RKO (cell line): Measurements from ENCODE around the gene UBR4.
"Not testable (repeated sequence)": the region's sequence is repeated elsewhere in the genome, so short reads cannot be mapped to it uniquely, and the experiment has no call there.

Source experiments
- DNase-seq: peaks from one replicate; pipeline ENCODE4 v3.0.0-alpha.2; 2016; ENCODE audit warnings: low spot score

UBR4 gene

DNA sequence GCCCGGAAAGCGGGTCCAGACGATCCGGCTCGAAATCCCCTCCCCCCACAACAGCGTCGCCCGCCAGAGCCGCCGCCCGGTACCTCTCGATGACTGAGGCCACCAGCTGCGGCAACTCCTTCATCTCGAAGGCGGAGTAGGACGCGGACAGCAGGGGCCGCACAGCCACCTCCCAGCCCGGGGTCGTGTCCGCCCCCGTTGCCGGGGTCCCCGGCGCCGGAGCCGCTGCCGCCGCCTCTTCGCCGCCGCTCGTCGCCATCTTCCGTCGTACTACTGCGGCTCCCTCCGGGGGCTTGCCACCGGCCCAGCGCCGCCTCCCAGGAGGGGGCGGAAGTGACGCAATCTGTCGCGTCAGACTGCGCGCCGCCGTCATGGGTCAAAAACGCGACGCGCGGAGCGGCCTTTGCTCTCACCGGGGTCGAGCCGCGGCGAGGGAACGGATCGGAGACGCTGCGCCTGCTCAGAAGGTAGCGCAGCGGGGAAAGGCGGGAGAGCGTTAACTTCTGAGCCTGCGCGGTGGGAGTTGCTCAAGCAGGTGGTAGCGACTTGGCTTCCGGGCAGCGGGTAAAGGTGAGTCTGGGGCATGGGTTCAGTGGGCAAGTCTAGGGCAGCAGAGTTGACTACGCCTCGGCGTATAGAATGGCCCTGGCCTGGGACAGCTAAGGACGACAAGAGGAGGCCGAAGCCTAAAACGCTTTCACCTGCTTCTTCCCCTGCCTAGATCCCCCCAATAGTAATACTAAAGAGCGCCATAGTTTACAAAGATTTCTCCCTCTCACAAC lies at the start of gene UBR4:
Gene UBR4 (minus strand): TSS at position 277 of the 782 bp plus-strand sequence. CDS start 18 bp downstream, at position 259.
- peak; percentile 95 for DNase-seq

DNA sequence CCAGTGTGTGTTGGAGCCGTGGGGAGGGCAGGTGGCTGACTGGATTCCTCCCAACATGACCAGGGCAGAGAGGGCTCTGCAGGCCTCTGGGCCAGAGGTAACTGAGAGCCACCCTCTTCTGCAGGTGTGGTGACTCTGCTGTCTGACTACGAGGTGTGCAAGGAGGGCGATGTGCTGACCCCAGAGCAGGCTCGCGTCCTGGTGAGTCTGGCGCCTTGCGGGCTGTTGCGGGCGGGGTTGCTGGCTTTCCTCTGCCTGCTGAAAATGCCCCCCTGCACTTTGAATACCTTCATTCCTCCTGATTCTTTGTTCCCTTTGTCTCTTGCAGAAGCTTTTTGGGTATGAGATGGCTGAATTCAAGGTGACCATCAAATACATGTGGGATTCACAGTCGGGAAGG lies 48.3 kb upstream of the UBR4 start:
- no peak for DNase-seq

DNA sequence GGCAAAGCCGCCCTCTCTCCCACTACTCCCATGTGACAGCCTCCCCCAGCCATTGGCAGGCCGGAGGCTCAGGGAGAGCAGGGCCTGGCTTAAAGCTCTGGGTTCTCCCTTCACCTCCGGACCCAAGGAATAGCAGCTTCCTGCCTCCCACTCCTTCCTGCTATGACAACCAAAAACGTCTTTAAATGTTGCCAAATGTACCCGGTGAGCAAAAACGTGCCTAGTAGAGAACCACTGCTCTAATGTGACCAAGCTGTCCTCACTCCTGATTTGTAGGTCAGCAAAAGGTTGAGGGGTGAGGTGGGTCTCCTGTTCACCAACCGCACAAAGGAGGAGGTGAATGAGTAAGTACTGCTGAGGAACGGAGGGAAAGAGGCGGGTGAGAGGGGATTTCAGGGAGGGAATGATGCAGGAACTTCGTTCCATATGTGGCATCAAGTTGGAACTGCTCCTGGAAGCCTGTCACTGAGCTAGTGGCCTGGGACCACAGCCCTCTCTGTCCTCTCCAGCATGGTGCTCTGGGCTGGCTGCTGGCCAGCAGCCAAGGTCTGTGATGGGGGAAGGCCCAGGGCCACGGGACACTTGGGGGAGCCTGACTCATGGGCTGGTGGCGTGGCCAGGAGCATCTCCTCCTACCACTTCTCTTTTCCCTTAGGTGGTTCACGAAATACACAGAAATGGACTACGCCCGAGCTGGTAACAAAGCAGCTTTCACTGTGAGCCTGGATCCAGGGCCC lies 47.3 kb upstream of the UBR4 start:
- no peak for DNase-seq

DNA sequence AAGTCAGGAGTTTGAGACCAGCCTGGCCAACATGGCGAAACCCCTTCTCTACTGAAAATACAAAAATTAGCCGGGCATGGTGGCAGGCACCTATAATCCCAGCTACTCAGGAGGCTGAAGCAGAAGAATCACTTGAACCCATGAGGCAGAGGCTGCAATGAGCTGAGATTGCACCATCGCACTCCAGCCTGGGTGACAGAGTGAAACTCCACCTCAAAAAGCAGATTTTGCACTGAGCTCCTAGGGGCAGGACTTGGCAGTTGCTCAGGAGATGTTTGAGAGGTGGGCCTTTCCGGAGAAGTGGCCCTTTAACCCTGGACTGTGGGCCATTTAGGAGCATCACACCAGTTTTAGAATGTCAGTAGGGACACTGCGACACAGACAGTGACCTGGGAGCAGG lies 46.2 kb upstream of the UBR4 start:
- not testable (repeated sequence) for DNase-seq

- no peak for DNase-seq
Measured at GRCh38 chr1:19255288-19255687, 45.2 kb upstream of the UBR4 start.

DNA sequence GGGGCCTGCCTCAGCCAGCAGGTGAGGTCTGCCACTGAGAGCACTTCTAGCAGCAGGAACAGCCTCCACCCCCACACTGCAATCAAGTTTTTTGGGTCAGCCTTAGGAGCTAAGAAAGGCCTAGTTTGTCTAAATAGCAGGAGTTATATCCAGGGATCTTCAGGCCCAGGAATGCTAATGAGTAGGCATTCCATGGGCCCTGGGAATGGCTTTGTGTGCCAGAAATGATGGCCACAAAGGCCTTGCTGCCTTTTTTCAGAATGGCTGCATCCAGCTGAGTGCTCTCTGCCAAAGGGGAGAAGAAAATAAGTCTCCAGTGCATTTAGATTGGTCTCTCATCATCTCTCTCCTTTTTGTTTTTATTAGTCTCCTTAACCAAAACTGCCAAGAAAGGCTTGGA lies 44.4 kb upstream of the UBR4 start:
- no peak for DNase-seq

DNA sequence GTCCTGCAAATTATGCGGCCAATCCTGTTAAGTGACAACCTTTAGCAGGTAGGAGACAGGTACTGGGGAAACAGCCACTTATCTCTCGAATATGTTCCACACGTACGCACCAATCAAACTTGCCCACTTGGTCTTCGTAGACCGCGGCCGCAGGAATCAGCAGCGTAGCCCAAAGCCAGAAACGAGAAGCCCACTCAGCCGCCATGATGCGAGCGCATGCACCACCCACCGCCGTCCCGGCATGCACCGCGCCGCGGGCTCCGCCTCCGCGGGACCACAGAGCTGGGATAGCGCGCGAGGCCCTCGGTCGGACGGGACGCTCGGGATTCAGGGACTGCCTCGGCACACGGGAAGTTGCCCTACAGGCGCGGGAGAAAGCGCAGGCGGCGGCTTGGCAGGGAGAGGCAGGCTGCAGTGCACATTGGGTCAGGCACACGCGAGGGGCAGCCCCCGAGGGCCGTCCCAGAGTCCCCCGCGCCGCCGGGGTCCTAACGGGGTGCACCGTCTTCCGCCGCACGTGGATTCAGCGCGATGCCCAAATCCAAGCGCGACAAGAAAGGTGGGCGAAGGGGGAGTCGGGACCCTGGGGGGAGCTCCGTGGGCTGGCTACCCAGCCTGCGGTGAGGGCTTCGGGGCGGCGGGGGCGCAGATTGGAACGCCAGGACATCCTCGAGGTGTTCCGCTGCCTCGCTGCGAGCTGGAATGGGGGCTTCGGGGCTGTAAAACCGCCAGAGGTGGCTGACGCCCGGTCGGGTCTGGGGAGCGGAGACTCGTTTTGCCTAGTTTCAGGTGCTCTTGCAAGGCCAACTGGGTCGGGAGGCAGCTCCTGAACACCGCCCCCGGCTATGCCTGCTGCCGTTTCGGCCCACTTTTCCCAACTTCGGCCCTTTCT lies 41.5 kb upstream of the UBR4 start, which contains the start of the genes EMC1 and MRTO4:
Gene EMC1 (minus strand): TSS at position 220 of the 892 bp plus-strand sequence. CDS start 15 bp downstream, at position 205.
Gene MRTO4 (plus strand): TSS at position 501 of the 892 bp plus-strand sequence. CDS start 31 bp downstream, at position 532.
- peak; percentile 83 for DNase-seq

DNA sequence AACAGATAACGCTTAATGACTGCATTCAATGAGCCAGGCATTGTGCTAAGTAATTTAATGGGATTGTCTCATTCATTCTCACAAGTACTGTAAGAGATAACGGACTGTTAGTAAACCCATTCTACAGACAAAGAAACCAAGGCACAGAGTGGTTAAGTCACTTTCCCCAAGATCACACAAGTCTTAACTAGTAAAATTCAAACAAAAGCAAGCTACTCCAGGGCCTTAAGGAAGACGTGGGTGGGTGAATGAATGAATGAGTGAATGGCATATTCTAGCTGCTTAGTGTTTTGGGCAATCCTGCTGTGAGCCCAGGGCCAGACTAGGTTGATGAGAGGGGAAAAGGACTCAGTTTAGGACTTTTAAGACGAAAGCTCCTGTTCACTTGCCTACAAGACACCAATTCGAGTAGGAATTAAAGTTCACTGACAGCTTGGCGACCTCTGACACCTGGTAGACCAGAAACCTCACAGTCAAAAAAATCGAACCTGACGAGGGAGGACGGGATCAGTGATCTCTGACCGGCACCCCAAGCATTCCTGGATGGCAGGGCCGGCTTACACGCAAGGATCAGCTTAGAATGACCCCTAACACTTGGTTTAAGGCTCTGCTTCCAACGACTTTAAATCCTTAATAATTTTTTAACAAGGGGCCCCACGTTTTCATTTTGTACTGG lies 40.7 kb upstream of the UBR4 start:
- peak; percentile 51 for DNase-seq

- DNase-seq = peak; percentile 74
Measured at GRCh38 chr1:19240673-19241538, 30.8 kb upstream of the UBR4 start.

- DNase-seq = no peak
Measured at GRCh38 chr1:19239876-19240275, 29.8 kb upstream of the UBR4 start.

DNA sequence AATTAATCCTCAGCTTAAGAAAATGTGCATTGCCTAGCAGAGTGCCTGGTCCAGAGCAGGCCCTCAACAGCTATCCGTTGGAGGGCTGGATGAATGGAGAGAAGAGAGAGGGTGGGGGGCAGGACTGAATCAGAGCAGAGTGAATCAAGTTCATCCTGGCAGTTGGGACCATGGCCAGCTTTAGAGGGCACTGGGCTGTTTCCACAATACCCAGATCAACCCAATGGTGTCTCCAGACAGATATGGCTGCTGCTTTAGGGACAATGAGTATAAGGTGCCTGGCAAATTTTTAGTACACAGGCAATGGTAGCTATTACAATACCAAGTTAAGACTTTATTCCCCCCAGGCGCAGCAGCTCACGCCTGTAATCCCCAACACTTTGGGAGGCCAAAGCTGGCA lies 24.2 kb upstream of the UBR4 start:
- DNase-seq = no peak

DNA sequence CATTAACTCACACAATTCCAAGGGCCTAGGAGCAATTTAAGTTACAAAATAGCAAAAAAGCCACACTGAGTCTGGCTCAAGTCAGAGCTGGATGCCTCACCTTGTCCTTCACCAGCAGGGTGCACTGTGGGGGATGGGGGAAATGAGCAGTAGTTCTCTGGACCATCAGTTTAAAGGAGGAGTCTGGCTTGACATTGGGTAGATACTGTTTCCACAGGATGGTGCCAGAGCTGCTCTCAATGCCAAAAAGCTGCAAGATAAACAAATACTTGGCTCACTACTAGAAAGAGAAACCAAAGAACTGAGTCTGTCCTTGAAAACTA lies 22.4 kb upstream of the UBR4 start:
- no peak for DNase-seq

DNA sequence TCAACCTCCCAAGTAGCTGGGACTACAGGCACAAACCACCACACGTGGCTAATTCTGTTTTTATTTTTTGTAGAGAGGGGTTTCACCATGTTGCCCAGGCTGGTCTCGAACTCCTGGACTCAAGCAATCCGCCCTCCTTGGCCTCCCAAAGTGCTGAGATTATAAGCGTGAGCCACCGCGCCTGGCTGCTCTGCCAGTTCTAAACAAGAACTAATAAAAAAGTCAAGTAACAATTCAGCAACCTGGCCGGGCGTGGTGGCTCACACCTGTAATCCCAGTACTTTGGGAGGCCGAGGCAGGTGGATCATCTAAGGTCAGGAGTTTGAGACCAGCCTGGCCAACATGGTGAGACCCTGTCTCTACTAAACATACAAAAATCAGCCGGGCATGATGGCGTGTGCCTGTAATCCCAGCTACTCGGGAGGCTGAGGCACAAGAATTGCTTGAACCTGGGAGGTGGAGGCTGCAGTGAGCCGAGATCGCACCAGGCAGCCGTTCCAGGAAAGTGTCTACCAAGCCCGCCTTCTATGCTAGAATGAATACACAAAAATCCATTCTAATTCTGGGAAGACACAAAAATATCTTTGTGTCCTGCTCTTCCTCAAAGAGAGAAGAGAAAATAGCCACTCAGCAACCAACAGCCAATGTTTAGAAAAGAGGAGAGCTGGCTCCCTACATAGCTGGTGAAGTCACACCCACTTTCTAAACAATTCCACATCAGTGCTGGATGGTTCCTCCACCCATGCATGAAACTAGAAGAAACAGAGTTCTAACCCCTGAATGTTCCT lies 21.9 kb upstream of the UBR4 start:
- DNase-seq = not testable (repeated sequence)

- DNase-seq = no peak
Measured at GRCh38 chr1:19229828-19230325, 19.8 kb upstream of the UBR4 start.

DNA sequence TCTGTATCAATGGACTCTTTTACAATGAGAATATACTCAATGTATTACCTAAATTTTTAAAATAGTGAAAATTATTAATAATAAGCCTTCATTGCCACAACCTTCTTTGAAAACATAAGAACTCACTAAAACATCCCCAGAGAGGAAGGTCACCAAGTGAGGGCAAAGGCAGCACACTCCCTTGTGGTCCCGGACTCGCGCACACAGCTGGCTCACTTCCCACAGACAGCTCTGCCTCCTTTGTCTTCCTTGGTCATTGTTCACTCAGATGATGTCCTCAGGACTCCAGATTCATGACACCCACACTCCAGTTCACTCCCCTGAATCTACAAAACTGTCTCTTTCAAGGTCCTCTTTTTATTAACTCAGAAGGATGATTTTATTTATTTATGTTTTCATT lies 19.2 kb upstream of the UBR4 start:
- no peak for DNase-seq

DNA sequence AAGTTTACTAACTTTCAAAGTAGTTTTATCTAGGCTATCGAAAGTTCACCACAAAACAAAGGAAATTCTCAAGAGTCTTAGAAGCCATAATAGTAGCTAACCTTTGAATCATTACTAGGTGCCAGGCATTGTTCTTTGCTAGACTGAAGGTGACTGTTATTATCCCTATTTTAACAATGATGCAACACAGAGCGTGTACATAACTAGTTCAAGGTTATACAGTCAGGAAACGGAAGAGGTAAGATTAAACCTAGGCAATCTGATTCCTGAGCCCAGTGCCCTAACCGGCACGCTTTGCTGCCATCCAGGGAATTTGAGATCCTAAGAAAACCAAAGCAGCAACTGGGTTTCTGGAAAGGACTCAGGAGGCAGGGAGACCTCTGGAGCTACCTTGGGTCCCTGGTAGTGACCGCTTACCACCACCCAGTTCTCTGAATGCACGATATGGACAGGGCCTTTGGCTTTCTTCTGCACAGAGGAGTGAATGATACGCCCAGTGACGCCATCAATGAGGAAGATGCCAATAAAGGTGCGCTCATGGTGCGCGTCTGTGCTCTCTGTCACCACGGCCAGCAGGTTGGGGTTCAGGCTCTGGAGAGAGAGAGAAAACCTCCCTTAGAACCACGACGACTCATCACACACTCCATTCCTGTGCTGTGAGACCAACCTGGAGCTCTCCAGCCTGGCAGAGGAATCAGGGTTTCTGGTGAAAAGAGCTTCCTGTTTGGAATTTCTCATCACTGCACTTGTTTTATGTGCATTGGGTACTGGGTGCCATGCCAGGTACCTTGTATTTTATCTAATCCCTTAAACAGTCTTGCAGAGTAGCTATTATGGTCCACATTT lies 13.1 kb upstream of the UBR4 start:
- DNase-seq = peak; percentile 37

DNA sequence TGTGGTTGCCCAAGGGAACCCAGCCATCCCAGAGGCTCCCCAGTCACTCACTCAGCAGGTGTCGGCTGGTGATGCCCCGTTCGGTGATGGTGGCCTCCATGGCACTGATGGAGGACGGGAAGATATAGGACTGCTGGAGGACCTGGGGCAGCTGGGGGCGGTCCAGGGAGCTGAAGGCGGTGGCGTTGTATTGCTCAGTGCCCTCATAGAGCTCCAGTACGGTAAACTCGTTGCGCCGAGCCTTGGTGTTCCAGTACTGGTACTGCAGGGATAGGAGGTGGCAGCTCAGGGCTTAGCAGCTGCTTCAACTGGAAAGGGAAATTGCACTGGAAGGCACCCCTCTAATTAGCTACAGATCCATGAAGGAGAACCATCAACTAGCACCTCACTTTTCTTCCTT lies 12.5 kb upstream of the UBR4 start:
- no peak for DNase-seq

DNA sequence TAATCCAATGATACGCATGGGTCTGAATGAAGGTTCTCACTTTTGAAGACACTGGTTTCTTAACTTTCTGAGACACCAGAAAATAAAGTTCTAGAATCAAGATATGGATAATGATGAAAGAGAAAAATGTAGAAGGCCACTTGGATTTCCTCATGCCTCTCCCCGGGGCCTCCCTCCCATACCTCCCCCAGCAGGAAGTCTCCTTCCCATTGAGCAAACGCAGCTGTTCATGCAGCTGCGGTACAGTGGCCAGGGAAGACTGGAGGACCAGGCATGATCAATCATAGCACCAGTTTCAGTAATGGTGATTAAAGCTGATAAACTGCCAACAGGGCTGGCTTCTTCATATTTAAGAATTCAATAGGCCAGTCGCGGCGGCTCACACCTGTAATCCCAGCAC lies 10.9 kb upstream of the UBR4 start:
- DNase-seq = no peak
